ENCODE data around the gene C1QTNF2.

C1QTNF2 gene
- long read RNA-seq: 0 reads

- Histone ChIP-seq H3K27ac (replicated peaks) (no peak within 1 kb of the TSS), H3K4me3 (replicated peaks; ENCODE audit: insufficient read depth, low read length) (peak within 1 kb of the TSS; percentile 48), H3K27me3 (ENCODE audit: insufficient read depth, poor library complexity, severe bottlenecking) (peaks cover 35% of the 10 kb centered on the region)
- TF ChIP-seq, protein P1, sequence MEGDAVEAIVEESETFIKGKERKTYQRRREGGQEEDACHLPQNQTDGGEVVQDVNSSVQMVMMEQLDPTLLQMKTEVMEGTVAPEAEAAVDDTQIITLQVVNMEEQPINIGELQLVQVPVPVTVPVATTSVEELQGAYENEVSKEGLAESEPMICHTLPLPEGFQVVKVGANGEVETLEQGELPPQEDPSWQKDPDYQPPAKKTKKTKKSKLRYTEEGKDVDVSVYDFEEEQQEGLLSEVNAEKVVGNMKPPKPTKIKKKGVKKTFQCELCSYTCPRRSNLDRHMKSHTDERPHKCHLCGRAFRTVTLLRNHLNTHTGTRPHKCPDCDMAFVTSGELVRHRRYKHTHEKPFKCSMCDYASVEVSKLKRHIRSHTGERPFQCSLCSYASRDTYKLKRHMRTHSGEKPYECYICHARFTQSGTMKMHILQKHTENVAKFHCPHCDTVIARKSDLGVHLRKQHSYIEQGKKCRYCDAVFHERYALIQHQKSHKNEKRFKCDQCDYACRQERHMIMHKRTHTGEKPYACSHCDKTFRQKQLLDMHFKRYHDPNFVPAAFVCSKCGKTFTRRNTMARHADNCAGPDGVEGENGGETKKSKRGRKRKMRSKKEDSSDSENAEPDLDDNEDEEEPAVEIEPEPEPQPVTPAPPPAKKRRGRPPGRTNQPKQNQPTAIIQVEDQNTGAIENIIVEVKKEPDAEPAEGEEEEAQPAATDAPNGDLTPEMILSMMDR (IDR thresholded peaks at IDR 0.05; ENCODE audit: insufficient read depth, low read length): no peak
- peak; percentile 85 for TF ChIP-seq SPI1 (IDR thresholded peaks at IDR 0.05; ENCODE audit: borderline replicate concordance, low read depth)
- DNase-seq (ENCODE audit: low read depth in 1 of 2, low spot score in 1 of 2): peak in 1 of 2 experiments; percentile 9
Measured at GRCh38 chr5:160369990-160370712, at the start of gene C1QTNF2. Gene C1QTNF2 (minus strand): TSS chr5:160370626. CDS start chr5:160355011, 15,615 bp downstream.

- no peaks in the 10 kb centered on the region for H3K27me3 ChIP-seq (ENCODE audit: insufficient read depth, poor library complexity, severe bottlenecking)
- H3K27ac ChIP-seq (replicated peaks): peak overlapping the region; percentile 84
- TF ChIP-seq REST (IDR thresholded peaks at IDR 0.05; ENCODE audit: insufficient replicate concordance, low read depth): no peak
- TF ChIP-seq, protein P1 (IDR thresholded peaks at IDR 0.05; ENCODE audit: insufficient read depth, low read length): no peak
- TF ChIP-seq SPI1 (IDR thresholded peaks at IDR 0.05; ENCODE audit: borderline replicate concordance, low read depth): no peak
- TF ChIP-seq GABPA (IDR thresholded peaks at IDR 0.05; ENCODE audit: low read depth): no peak
- TF ChIP-seq POLR2AphosphoS5 (IDR thresholded peaks at IDR 0.05; ENCODE audit: low read depth): no peak
- H3K4me3 ChIP-seq (replicated peaks; ENCODE audit: insufficient read depth, low read length): no peak overlapping the region
- no peak for DNase-seq (ENCODE audit: low read depth in 1 of 2, low spot score in 1 of 2)
Measured at GRCh38 chr5:160420331-160420610, 49.8 kb upstream of the C1QTNF2 start.

DNA sequence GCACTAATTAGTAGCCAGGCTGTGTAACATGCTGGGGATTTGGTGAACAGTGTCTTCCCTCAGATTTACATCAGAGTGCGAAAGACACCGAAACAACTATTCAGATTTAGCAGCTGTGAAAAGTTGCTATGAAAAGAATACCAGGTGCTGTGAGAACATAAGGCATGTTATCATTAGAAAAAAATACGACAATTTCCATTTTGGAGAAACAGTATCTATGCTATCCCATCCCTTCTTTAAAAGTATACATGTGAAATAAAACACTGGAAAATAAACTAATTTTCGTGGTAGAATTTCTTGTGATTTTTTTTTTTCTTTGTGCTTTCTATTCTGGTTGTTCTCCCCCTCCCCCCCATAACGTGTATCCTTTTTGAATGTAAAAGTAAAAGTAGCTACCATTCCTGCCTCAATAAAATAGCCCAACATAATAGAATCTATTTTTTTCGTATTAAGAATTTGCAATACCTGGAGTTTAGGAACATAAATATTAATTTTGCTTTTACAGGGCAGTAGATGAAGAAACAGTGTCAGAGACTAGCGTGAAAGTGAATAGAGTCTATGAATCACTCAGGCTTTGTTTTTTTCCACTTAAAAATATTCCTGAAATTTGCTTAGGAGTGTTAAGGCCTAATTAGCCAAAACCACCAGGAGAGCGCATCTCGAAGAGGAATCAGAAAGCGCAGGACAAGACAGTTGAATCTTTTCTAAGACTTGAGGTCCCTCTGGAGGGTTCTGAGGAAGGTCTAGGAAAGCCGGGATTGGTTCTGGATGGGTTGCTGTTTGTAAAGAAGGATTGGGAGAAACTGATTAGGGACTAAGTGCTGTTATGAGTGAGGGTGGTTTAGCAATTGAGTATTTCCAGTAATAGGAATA is 49.3 kb upstream of the C1QTNF2 start:
- H3K27ac ChIP-seq (replicated peaks): peak overlapping the region; percentile 84
- TF ChIP-seq, protein P1 (IDR thresholded peaks at IDR 0.05; ENCODE audit: insufficient read depth, low read length): no peak
- TF ChIP-seq POLR2AphosphoS5 (IDR thresholded peaks at IDR 0.05; ENCODE audit: low read depth) (no peak), REST (IDR thresholded peaks at IDR 0.05; ENCODE audit: insufficient replicate concordance, low read depth) (no peak), GABPA (IDR thresholded peaks at IDR 0.05; ENCODE audit: low read depth) (no peak), SPI1 (IDR thresholded peaks at IDR 0.05; ENCODE audit: borderline replicate concordance, low read depth) (no peak)
- H3K4me3 ChIP-seq (replicated peaks; ENCODE audit: insufficient read depth, low read length): peak overlapping the region; percentile 95
- no peaks in the 10 kb centered on the region for H3K27me3 ChIP-seq (ENCODE audit: insufficient read depth, poor library complexity, severe bottlenecking)
- DNase-seq (ENCODE audit: low read depth in 1 of 2, low spot score in 1 of 2): no peak
